Liver (tissue), 9 donors: ENCODE results near the gene IGF2. TPM values are rescaled to one million over a fixed set of nuclear protein-coding genes. Genes with fewer than 3 reads are reported as not detected.

Experiments
- DNase-seq: peaks from one replicate; pipeline ENCODE4 v3.0.0-alpha.2; 2017; ENCODE audit warnings: low spot score
- H3K27ac ChIP-seq, 2 donors: one replicate each; pipeline ENCODE4 v1.7.0; 2013; ENCODE audit warnings: inconsistent platforms in 2 of 2, low read length in 2 of 2, control low read depth in 1 of 2, low read depth in 1 of 2, mild to moderate bottlenecking in 1 of 2
- H3K27me3 ChIP-seq, 4 donors: one replicate each; pipeline versions ENCODE4 v1.6.1 to v1.7.0; 2013; ENCODE audit warnings: low read length in 3 of 4, inconsistent platforms in 1 of 4, mild to moderate bottlenecking in 1 of 4, moderate library complexity in 1 of 4; ENCODE audit not compliant: control insufficient read depth in 4 of 4, insufficient read depth in 4 of 4
- H3K36me3 ChIP-seq, 4 donors: one replicate each; pipeline versions ENCODE4 v1.6.1 to v1.7.0; 2013; ENCODE audit warnings: low read length in 3 of 4, mild to moderate bottlenecking in 3 of 4, low read depth in 1 of 4, moderate library complexity in 1 of 4; ENCODE audit not compliant: control insufficient read depth in 4 of 4, insufficient read depth in 3 of 4
- H3K4me1 ChIP-seq, 4 donors: one replicate each; pipeline versions ENCODE4 v1.6.1 to v1.7.0; 2013; ENCODE audit warnings: low read length in 3 of 4, mild to moderate bottlenecking in 3 of 4, moderate library complexity in 1 of 4; ENCODE audit not compliant: control insufficient read depth in 4 of 4, insufficient read depth in 4 of 4
- H3K4me3 ChIP-seq, 3 donors: one replicate each; pipeline versions ENCODE4 v1.6.1 to v1.7.0; 2013; ENCODE audit warnings: low read length in 3 of 3, control low read depth in 1 of 3, low read depth in 1 of 3, mild to moderate bottlenecking in 1 of 3
- H3K9ac ChIP-seq, 2 donors: one replicate each; pipeline ENCODE4 v1.7.0; 2013; ENCODE audit warnings: low read length in 2 of 2, mild to moderate bottlenecking in 2 of 2, moderate library complexity in 2 of 2, control low read depth in 1 of 2, low read depth in 1 of 2
- H3K9me3 ChIP-seq, 4 donors: one replicate each; pipeline versions ENCODE4 v1.6.1 to v1.7.0; 2013; ENCODE audit warnings: low read length in 3 of 4; ENCODE audit not compliant: control insufficient read depth in 4 of 4
- EGR1 ChIP-seq, 2 donors: IDR thresholded peaks; 2 replicates each; pipeline ENCODE4 v1.6.1; 2016 to 2018; ENCODE audit warnings: antibody characterized with exemption in 2 of 2, low read depth in 2 of 2
- GABPA ChIP-seq, 2 donors: IDR thresholded peaks in 1 of 2; conservative IDR thresholded peaks in 1 of 2; 2 replicates each; pipeline ENCODE4 v1.6.1; 2016; ENCODE audit warnings: antibody characterized with exemption in 2 of 2, mild to moderate bottlenecking in 1 of 2, moderate library complexity in 1 of 2
- HNF4A ChIP-seq, 2 donors: conservative IDR thresholded peaks; 2 replicates each; pipeline ENCODE4 v1.6.1; 2016; ENCODE audit warnings: antibody characterized with exemption in 2 of 2, mild to moderate bottlenecking in 2 of 2
- HNF4G ChIP-seq: IDR thresholded peaks from 2 replicates; pipeline ENCODE4 v1.6.1; 2016; ENCODE audit warnings: antibody characterized with exemption
- JUND ChIP-seq, 2 donors: IDR thresholded peaks; 2 replicates each; pipeline ENCODE4 v1.6.1; 2016; ENCODE audit warnings: antibody characterized with exemption in 2 of 2
- MAX ChIP-seq: IDR thresholded peaks from 2 replicates; pipeline ENCODE4 v1.6.1; 2016; ENCODE audit warnings: antibody characterized with exemption
- NR2F2 ChIP-seq: IDR thresholded peaks from 2 replicates; pipeline ENCODE4 v1.6.1; 2016; ENCODE audit warnings: antibody characterized with exemption
- REST ChIP-seq: IDR thresholded peaks from 2 replicates; pipeline ENCODE4 v1.6.1; 2016; ENCODE audit warnings: antibody characterized with exemption, mild to moderate bottlenecking
- RXRA ChIP-seq, 2 donors: IDR thresholded peaks; 2 replicates each; pipeline ENCODE4 v1.6.1; 2017 to 2018; ENCODE audit warnings: antibody characterized with exemption in 2 of 2, mild to moderate bottlenecking in 1 of 2
- SP1 ChIP-seq: IDR thresholded peaks from 2 replicates; pipeline ENCODE4 v1.6.1; 2018; ENCODE audit warnings: antibody characterized with exemption, mild to moderate bottlenecking
- TAF1 ChIP-seq: conservative IDR thresholded peaks from 2 replicates; pipeline ENCODE4 v1.6.1; 2016; ENCODE audit warnings: antibody characterized with exemption, mild to moderate bottlenecking
- YY1 ChIP-seq: IDR thresholded peaks from 2 replicates; pipeline ENCODE4 v1.6.1; 2016; ENCODE audit warnings: antibody characterized with exemption, mild to moderate bottlenecking
- WGBS: extraction: QIAGEN DNeasy Blood & Tissue Kit; methylation state at CpG from one replicate; pipeline ENCODE4 v1.1.7; 2013; 5-methylcytosine and 5-hydroxymethylcytosine counted together
- polyA plus RNA-seq, 2 donors: library from polyadenylated mRNA; stranded (reverse) in 1 of 2; unstranded in 1 of 2; fragments of 200-250 nt in 1 of 2; fragments of >200 nt in 1 of 2; fragmentation: Nextera tagmentation in 1 of 2; extraction: Ambion mirVana in 1 of 2; gene quantifications; one replicate each; pipeline versions ENCODE4 v1.2.1 to v1.2.3, GENCODE V29; 2013 to 2015
- total RNA-seq, 2 donors: library from RNA; depleted of rRNA; stranded (reverse); fragments of >200 nt; gene quantifications; one replicate each; pipeline ENCODE4 v1.2.3, GENCODE V29; 2014
- TF ChIP-seq, protein P1 (sequence below): IDR thresholded peaks from 2 replicates; pipeline ENCODE4 v1.6.1; 2016; ENCODE audit warnings: antibody characterized with exemption
- TF ChIP-seq, protein P2 (sequence below): fragments of 150-350 bp; IDR thresholded peaks from 2 replicates; pipeline ENCODE4 v1.5.1; 2017; ENCODE audit warnings: improper control_type of control experiment, low read depth, low read length; ENCODE audit not compliant: missing input control
- donor health status: healthy.
- donor health status: healthy.
- donor health status: healthy.
- donor health status: healthy.
- donor health status: healthy.

IGF2 gene
- total and polyA plus RNA-seq, 4 donors = 70.5 to 1,440 (median 192) TPM

DNA sequence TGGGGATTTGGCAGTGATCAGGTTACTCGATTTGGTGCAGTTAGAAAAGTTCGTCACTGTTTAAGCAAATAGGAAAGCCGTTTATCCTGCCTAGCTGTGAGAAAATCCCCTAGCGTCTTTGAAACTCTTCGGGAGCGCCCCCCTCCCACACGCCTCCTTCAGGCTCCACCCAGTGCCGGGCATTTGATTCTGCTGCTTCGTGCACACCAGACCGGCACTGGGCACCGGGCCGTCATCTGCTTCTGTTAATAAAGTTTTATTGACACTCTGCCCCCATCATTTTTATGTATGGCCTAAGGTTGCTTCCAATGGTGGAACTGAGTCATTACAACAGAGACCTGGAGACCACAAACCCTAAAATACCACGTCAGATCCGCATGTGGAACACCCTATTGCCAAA is 50.9 kb downstream of the IGF2 start:
- no peak overlapping the region for H3K4me3 ChIP-seq
- no peak overlapping the region for H3K9ac ChIP-seq
- H3K27me3 ChIP-seq = no peaks in the 10 kb centered on the region
- no peak overlapping the region for H3K27ac ChIP-seq
- TF ChIP-seq YY1 = no peak
- no peak for DNase-seq
- H3K36me3 ChIP-seq = no peaks in the 10 kb centered on the region
- H3K9me3 ChIP-seq = peaks cover 0 to 3% (median 0%) of the 10 kb centered on the region in 4 donors
- 88% methylated on average over 14 of the region's 14 CpGs for WGBS
- H3K4me1 ChIP-seq = peaks cover 6 to 14% (median 10%) of the 10 kb centered on the region in 4 donors

- no peaks in the 10 kb centered on the region for H3K4me1 ChIP-seq
- H3K36me3 ChIP-seq = no peaks in the 10 kb centered on the region
- no peak overlapping the region for H3K9ac ChIP-seq
- peaks cover 0 to 3% (median 0%) of the 10 kb centered on the region in 4 donors for H3K9me3 ChIP-seq
- H3K27ac ChIP-seq = no peak overlapping the region
- no peak for TF ChIP-seq MAX
- no peak for TF ChIP-seq RXRA (IDR thresholded peaks at IDR 0.05)
- no peak for TF ChIP-seq GABPA (IDR thresholded peaks at IDR 0.05 in 1 of 2, conservative IDR thresholded peaks at IDR 0.05 in 1 of 2)
- no peak for TF ChIP-seq NR2F2
- TF ChIP-seq YY1 = no peak
- no peak for TF ChIP-seq HNF4G
- no peak overlapping the region for H3K4me3 ChIP-seq
- no peaks in the 10 kb centered on the region for H3K27me3 ChIP-seq
- no peak for DNase-seq
- 86% methylated on average over 26 of the region's 26 CpGs for WGBS
Measured at GRCh38 chr11:2086239-2087040, 52.7 kb downstream of the IGF2 start.

DNA sequence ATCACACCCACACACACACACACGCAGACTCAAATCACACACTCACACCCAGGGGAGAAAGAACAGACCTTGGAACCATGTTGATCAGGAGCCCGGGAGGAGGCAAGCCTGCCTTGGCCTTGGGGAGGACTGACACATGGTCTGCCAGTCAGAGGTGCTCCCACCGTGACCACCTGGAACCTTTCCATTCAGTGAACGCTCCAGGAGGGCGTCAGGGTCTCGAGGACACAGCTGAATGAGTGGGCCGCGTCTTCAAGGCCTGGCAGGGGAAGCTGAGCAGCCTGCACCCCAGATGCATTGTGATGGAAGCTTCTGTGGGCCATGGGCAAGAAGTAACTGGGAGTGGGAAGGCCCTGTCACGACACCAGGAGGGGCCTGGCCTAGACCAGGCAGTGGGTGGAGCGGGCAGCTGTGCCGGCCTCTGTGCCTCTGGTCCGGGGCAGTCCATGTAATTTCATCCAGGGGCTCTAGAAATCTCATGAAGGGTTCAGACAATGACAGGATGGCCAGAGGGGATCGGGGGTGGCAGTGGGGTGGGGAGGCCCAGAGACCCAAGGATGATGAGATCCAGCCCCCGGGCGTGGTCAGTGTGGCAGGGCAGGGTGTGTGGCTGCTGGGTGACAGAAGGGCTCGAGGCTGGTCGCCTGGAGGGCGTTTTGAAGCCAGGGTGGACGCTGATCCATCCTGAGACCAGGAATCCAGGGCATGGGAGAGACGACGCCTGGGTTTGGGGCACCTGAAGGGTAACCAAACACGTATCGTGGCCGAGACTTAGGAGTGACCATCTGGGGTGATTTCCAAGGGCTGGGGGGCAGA is 53.7 kb downstream of the IGF2 start:
- no peak overlapping the region for H3K9ac ChIP-seq
- no peaks in the 10 kb centered on the region for H3K27me3 ChIP-seq
- no peak overlapping the region for H3K4me3 ChIP-seq
- H3K4me1 ChIP-seq = no peaks in the 10 kb centered on the region
- H3K9me3 ChIP-seq = peaks cover 0 to 3% (median 0%) of the 10 kb centered on the region in 4 donors
- DNase-seq = no peak
- no peak for TF ChIP-seq YY1
- no peaks in the 10 kb centered on the region for H3K36me3 ChIP-seq
- H3K27ac ChIP-seq = no peak overlapping the region
- 93% methylated on average over 24 of the region's 24 CpGs for WGBS

GRCh38 chr11:2084721-2085120 is 54.5 kb downstream of the IGF2 start:
- peak overlapping the region in 1 of 3 donors; percentile 11 for H3K4me3 ChIP-seq
- H3K4me1 ChIP-seq = no peaks in the 10 kb centered on the region
- no peaks in the 10 kb centered on the region for H3K36me3 ChIP-seq
- H3K9me3 ChIP-seq = peaks cover 0 to 3% (median 0%) of the 10 kb centered on the region in 4 donors
- no peaks in the 10 kb centered on the region for H3K27me3 ChIP-seq
- H3K27ac ChIP-seq = no peak overlapping the region
- no peak overlapping the region for H3K9ac ChIP-seq
- no peak for TF ChIP-seq GABPA (IDR thresholded peaks at IDR 0.05 in 1 of 2, conservative IDR thresholded peaks at IDR 0.05 in 1 of 2)
- TF ChIP-seq HNF4G = no peak
- TF ChIP-seq MAX = no peak
- no peak for TF ChIP-seq JUND (IDR thresholded peaks at IDR 0.05)
- TF ChIP-seq RXRA (IDR thresholded peaks at IDR 0.05) = no peak
- no peak for TF ChIP-seq REST
- no peak for TF ChIP-seq EGR1 (IDR thresholded peaks at IDR 0.05; ENCODE audit: low read depth in 2 of 2)
- TF ChIP-seq SP1 = no peak
- TF ChIP-seq, protein P1, sequence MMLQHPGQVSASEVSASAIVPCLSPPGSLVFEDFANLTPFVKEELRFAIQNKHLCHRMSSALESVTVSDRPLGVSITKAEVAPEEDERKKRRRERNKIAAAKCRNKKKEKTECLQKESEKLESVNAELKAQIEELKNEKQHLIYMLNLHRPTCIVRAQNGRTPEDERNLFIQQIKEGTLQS = no peak
- no peak for TF ChIP-seq HNF4A (conservative IDR thresholded peaks at IDR 0.05)
- no peak for TF ChIP-seq TAF1
- no peak for TF ChIP-seq YY1
- TF ChIP-seq, protein P2, sequence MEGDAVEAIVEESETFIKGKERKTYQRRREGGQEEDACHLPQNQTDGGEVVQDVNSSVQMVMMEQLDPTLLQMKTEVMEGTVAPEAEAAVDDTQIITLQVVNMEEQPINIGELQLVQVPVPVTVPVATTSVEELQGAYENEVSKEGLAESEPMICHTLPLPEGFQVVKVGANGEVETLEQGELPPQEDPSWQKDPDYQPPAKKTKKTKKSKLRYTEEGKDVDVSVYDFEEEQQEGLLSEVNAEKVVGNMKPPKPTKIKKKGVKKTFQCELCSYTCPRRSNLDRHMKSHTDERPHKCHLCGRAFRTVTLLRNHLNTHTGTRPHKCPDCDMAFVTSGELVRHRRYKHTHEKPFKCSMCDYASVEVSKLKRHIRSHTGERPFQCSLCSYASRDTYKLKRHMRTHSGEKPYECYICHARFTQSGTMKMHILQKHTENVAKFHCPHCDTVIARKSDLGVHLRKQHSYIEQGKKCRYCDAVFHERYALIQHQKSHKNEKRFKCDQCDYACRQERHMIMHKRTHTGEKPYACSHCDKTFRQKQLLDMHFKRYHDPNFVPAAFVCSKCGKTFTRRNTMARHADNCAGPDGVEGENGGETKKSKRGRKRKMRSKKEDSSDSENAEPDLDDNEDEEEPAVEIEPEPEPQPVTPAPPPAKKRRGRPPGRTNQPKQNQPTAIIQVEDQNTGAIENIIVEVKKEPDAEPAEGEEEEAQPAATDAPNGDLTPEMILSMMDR = no peak
- whole genome bisulfite sequencing = 94% methylated on average over 13 of the region's 13 CpGs
- DNase-seq = no peak
